AML-193 (cell line): Measurements from ENCODE around the gene DYNLRB1.

Experiments
- DNase-seq, 2 experiments: peaks; one replicate each; lab custom pipeline; 2025; lab: John Stamatoyannopoulos, UW

Gene DYNLRB1

DNA sequence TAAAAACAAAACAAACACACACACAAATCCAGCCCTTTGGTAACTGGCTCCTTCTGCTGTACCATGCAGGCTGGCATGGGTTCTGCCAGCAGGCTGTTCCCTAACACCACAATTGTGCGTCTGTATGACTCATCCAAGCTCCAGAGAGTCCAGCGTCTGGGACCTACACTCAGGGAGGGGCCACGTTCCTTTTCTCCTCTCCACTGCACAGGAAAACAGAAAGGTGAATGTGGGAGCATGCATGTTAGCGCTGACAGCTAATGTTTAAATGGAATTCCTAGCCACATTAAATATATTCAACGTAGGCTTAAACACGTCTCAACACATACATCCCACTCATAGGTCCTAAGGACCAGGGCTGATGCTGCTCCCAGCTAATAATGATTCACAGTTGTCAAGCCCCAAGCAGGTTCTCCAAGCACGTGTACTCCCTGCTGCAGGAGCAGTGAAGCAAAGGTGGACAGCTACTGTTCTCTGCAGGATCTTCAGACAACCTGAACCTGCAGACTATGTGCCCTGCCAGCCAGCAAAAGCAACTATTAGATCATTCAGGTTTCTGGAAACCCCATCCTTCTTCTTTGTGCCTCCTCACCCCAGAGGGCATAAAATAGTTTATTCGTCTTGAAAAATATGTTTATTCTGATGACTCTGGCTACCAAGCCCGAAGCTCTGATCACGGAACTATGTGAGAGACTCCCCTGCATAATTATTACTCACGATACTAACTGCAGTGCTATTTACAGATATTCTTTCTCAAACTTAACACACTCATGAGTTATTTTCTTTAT is 63.2 kb downstream of the DYNLRB1 start:
- no peak for DNase-seq

DNA sequence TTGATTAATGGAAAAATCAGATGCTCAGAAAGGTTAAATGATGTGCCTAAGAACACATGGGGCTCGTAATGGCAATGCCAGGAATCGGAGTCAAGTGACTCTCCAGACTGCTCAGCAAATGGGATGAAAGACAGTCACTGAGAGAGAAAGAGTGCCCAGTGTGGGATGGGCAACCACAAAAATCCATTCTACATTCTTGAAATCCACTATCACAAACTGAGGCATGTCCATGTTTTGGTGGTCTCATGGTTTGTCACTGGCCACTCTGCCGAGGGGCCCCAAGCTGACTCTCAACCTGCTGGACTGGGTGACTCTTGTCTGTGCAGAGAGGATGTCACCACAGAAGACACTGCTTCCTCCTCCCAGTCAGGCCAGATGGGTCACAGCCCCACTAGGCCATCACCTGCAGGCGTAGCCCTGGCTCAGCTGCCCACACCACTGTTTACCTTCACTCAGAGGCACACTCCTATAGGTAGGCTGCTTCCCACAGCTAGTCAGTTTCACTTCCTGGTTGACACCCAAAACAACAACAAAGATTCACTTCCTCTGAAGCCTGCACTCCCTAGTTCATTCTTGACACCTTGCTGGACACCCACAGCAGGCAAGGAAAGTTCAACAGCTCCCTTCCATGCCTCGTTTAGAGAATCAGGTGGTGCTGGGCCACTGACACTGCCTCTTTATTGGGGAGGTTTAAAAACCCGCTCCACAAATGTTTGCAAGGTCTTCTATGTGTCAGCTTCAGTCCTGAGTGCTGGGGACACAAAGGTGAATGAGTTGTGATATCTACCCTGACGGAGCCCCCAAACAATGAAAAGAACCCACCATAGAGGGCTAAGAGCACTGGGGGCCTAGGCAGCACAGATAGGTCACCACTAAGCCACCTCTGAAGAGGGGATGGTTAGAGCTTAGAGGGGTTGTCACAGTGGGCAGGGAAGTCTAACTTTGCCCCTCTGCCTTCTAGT is 64.0 kb downstream of the DYNLRB1 start:
- DNase-seq = no peak

DNA sequence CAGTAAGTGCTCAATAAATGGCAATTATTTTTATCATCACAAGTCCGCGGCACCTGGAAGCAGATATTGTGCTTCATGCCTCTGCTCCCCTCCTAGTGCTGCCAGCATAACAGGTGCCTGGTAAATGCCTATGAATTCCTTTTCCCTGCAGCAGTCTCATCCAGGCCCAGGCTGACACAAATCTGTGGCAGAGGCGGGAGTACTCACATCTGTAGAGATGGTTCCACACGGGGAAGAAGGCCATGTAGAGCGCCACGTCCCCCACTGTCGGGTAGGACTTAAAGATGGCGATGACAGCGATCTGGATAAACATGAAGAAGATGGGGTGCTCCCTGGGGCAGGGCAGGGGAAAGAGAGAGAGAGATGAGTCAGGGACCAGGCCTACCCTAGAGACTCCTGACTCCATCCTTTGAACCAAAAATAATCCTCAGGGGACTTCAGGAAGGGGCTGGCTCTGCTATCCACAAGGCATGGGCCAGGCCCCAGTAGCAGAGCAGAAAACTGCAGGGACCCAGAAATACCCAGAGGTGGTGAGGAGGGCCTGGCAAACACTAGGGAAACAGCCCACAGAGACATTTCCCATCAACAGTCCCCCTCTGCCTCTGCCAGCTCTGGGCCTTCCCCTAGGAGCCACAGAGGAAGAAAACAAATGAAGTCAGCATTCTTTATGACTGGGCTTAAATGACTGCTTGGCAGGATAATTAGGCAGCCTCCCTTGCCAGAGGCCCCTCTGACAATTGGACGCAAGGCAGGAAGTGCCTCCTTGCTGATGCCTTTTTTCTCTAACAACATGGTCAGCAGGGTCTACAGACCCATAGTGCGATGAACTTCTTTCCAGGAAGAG is 65.3 kb downstream of the DYNLRB1 start:
- DNase-seq = no peak

DNA sequence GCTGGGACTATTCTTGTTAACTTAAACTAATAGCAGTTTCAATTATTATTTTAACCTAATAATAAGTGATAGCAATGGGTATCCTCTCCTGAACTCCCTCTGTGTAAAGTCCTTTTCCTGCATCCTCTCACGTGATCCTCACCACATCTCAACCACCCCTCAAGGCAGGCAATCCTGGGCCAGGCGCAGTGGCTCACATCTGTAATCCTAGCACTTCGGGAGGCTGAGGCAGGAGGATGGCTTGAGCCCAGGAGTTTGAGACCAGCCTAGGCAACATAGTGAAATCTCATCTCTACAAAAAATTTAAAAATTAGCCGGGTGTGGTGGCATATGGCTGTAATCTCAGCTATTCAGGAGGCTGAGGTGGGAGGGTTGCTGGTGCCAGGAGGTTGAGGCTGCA is 66.0 kb downstream of the DYNLRB1 start:
- no peak for DNase-seq

DNA sequence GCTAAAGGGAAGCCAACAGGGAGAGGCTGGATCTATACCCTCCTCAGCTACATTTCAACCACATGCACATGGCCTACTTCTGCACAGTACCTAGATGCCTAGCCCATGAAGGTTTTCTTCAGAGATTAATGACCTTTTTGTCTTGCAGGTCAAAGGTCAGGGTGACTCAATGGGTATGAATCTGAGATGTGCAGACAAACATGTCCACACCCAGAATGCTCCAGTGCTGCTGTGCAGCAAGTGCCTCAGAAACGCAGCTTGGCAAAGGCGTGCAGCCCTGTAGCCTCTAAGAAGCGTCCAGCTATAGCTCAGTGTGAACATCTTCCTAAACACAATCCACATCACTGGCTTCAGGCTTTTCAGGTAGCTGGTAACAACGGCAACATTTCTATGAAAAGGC is 66.7 kb downstream of the DYNLRB1 start:
- DNase-seq = no peak

DNA sequence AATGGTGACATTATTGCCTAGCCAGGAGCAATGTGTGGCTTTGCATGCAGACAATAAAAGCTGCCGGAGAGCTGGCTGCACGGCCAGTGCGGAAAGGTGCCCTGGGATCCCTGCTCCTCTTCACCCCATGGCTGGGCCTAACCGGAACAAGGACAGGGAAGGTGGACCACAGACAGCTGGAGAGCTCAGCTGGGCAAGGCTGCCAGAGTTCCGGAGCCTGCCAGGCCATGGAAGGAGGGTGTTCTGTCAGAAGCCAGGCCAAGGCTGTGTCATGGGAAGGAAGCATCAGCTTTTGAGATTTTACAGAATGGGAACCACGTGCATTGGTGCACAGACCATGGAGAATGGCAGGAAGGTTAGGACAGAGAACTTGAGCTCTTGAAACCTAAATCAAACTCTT is 67.3 kb downstream of the DYNLRB1 start:
- no peak for DNase-seq

DNA sequence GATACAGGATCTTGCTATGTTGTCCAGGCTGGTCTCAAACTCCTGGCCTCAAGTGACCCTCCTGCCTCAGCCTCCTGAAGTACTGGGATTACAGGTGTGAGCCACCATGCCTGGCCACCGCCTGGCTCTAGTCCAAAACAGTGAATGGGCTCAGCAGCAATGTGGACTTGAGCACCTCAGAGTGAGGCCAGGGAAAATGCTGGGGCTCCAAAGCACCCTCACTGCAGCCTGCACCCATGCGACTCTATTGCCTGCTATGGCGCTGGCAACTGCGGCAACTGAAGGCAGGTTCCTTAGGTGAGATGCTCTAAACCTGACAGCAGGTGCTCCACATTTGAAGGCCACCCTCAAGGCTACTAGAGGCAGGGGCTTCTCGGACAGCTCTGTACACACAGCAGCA is 68.8 kb downstream of the DYNLRB1 start:
- no peak for DNase-seq

DNA sequence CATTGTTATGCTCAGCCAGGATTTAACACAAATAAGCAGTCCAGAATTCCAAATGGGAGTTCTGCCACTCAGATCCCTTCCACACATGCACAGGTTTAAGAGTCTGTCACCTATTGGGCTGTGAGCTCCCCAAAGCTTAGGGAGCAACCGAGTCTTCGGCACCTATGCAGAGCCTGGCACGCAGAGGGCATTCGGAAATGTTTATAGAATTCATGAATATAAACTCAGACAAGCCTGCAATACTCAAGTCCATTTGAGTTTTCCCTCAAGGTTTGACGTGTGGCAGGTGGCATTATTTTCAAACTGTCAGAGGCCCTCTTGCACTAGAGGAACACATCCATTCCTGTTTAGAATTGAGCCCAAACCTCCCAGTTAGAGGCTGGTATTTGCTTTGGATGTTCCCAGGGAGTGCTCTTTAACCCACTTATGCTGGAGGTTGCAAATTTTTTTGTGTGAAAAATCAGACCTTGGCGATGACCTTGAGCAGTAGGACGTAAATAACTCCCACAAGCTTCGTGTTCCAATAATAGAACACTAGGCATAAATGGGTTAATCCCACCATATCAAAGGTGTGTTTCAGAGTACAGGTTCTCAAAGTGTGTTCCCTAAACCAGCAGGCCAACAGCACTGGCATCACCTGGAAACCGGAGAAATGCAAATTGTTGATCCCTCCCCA is 70.4 kb downstream of the DYNLRB1 start:
- DNase-seq = no peak
